HS-5 (cell line): ENCODE data around the gene BLOC1S4.

Experiments used
- DNase-seq: peaks from one replicate; pipeline ENCODE4 v3.0.0-alpha.2; 2012; ENCODE audit warnings: low read depth

The BLOC1S4 gene

DNA sequence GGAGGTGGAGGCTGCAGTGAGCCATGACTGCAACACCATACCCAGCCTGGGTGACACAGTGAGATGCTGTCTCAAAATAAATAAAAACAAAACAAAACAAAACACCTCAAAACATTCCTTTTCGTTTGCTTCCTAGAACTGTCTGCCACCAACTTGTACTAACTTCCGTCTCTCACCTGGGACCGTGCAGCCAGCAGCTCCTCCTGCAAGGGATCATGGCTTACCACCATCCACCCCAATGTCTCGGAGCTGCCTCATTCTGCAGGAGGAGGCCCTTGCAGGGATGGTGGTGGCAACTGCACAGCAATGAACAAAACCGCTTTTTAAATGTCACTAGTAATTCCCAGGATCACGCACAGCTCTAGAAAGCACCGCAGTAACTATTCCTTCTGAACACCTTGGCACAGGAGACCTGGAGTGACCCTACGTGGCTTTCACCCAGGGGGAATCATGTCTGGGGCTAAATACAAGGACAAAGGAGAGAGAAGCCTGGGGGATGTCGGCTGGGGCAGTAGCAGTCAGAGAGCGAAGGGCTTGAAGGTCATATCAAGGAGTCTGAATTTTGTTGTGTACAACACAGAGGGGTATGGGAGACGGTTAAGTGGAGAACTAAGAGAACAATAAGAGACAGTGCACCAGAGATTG, 49.1 kb downstream of the BLOC1S4 start:
- DNase-seq, result no peak

DNA sequence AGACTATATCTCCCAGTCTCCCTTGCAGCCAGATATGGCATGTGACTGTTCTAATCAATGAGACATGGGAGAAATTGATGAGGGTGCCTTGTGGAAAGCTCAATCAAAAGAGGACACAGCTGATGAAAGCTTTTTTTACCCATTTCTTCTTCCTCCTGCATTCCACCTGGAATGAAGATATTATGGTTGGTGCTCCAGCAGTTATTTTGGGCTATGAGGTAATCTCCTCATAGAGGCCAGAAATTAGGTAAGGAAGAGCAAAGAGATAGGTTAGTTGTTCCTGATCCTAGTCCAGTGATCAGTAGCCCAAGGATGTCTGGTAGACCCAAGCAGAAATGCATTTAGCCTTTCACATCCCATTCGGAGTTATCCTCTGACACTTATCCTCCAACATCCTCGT, 49.7 kb downstream of the BLOC1S4 start:
- no peak for DNase-seq
